ENCODE results near the gene UVRAG. TPM values are rescaled to one million over a fixed set of nuclear protein-coding genes. Genes with fewer than 3 reads are reported as not detected.

Gene UVRAG
- total RNA-seq, 1 donor from 2014 or later: 44.7 TPM

DNA sequence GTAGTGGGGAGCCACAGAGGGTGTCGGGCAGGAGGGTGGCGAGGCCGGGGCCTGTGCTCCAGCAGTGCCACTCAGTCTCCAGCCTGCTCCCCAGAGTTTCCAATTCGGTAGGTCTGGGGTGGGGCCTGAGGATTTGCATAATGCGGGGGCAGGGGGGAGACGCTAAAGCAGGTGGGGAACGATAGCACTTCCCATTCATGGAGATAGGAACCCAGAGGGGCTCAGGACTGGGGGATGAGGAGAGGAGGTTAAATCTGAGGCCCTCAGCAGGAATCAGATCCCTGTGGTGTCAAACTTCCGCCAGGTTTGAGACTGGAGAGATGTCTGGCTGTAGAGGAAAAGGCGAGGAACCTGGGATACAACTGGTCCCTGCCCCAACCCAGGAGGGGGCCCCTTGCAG lies 361.5 kb downstream of the UVRAG start:
- DNase-seq (ENCODE audit: extremely low read depth, low read depth, low spot score): no peak

DNA sequence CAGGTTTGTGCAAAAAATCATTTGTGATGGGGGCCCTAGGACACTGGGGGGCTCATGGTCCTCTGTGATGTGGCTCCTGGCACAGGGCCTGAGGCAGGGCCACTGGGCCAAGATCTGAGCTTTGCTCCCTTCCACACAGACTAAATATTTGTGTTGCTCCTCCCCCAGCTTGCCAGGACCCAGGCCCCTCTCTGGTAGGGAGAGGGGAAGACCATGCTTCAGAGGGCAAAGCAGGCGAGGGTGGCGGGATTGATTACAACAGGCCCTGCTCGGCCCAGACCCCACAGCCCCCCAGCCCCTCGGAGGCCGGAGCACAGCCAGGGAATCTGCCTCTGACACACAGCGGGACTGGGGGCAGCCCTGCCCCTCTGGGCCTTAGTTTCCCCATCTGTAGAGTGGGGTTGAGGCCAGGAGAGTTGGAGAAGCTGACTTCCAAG lies 362.3 kb downstream of the UVRAG start:
- no peak for DNase-seq (ENCODE audit: extremely low read depth, low read depth, low spot score)

DNA sequence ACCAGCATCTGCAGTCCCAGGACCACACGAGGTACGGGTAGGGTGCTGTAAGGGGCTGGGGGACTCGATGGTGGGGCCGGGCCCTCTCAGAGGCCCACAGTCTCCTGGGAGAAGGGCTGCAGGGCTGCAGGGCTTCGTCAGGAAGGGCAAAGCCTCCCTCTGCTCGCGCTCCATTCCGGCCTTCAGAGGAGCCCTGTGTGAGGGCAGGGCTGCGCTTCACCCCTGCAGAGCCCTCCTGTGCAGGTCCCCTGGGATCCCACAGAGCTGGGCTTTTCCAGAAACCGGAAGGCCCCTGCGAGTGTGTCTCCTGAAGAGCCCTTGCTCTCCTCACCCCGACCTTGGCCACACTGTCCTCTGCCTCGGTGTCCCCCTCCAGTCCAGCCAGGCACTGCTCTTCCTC lies 364.1 kb downstream of the UVRAG start:
- no peak for DNase-seq (ENCODE audit: extremely low read depth, low read depth, low spot score)

DNA sequence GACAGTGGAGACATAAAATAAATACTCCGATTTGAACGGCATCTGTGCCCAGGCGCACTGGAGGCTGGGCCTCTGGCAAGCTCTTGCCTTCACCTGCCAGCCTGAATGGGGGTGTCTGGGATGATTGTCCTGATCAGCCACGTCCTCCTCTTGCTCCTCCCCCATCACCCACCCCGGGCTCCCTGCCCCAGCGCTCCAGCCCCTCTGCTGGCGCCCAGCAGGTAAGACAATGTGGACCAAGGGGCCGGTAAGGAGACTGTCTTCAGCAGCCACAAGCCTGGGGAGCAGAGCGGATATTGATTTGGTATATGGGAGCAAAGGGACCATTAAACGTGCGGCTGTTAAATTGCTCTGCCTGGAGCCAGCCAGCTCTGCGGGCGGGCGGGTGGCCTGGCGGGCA lies 366.4 kb downstream of the UVRAG start:
- no peak for DNase-seq (ENCODE audit: extremely low read depth, low read depth, low spot score)

DNA sequence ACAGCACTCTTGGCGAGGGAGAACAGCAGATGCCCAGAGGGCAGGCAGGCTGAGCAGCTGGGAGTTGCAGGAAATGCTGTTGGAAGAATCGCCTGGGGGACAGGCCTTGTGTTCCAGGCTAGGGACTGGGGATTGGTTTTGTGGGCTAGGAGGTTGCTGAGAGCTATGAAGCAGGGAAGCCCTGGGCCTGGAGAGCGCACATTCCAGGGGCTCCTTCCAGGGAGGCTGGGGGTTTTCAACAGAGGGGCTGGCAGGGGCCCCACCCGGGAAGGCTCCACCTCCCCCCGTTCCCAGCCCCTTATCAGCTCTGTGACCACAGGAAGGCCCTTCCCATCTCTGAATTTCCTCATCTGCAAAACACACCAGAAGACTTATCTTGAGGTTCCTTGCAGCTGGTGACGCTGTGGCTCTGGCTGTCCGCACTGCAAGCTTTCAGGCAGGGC lies 369.6 kb downstream of the UVRAG start:
- no peak for DNase-seq (ENCODE audit: extremely low read depth, low read depth, low spot score)

DNA sequence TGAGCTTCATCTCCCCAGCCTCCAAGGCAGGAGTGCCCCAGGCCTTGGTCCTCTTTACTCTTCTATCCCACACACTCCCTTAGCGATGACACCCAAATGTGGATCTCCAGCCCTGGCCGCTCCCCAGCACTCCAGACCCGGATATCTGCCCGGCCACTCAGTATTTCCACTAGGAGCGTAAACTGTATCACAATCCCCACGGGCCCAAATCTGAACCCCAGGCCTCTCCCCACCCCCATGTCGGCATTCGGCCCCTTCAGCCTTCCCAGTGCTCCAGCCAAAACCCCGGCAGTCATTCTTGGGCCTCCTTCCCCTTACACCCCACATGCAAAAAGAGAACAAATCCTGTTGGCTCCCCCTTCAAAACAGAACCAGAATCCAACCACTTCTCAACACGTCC lies 370.5 kb downstream of the UVRAG start:
- DNase-seq (ENCODE audit: extremely low read depth, low read depth, low spot score): no peak

- DNase-seq (ENCODE audit: extremely low read depth, low read depth, low spot score): no peak
These were observed 371.0 kb downstream of the UVRAG start for GRCh38 chr11:76185931-76186401.

GRCh38 chr11:76186776-76187279 lies 371.8 kb downstream of the UVRAG start:
- no peak for DNase-seq (ENCODE audit: extremely low read depth, low read depth, low spot score)

DNA sequence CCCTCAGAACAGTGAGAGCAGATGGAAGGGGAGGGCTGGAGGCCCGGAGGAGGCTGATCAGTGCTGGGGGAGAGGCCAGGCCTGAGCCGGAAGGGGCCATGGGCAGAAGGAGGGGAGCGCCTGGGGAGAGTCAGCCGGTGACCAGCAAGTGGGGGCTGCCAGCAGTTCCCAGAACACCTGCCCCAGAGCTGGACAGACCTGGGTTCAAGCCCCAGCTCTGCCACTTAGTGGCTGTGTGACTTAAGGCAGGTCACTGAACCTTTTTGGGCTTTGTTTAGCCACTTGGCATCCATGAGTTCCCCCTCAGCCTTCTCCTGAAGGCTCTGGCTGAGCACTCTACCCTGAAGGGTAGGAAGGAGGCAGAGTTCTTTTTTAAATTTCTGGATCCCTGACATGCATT lies 373.9 kb downstream of the UVRAG start:
- no peak for DNase-seq (ENCODE audit: extremely low read depth, low read depth, low spot score)

DNA sequence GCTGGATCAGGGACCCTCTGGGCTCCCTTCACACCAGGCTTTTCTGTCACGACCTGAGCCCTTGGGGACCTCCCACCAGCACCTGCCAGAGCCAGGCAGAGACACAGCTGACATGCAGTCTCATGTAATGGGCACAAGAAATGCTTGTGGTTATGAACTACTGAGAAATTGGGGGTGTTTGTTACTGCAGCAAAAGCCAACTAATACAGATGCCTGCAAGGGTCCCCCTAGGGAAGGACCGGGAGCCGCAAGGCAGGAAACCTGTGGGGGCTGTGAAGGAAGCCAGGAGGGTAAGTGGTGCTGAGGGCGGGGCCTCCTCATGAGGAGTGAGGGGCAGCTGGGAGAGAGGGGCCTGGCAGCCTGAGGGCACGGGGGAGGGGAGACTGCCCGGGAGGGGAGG lies 374.7 kb downstream of the UVRAG start:
- no peak for DNase-seq (ENCODE audit: extremely low read depth, low read depth, low spot score)

DNA sequence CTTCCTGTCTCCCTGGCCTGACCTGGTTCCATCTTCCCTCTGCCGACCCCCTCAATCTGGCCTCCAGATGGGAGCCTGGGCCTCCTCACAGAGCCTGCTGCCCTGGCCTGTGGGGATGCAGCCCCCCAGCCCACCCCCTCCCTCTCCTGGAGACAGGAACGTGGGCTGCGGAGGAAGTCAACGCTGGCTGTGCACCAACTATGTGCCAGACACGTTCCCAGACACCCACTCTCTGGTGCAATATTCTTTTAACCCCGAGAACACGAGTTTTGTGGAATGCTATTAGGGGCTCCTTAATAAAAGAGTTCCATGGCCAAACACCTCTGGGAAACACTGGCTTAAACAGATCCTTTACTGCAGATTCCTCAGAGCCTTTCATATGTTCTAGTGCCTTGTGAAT lies 375.4 kb downstream of the UVRAG start:
- no peak for DNase-seq (ENCODE audit: extremely low read depth, low read depth, low spot score)

Other genes starting within 250 kb of the UVRAG start
- gene MAP6, start 146.2 kb upstream of the UVRAG start, total RNA-seq: 1.4 and 1.5 TPM in 2 replicates
- gene MOGAT2, start 97.4 kb upstream of the UVRAG start, total RNA-seq: not detected in 2 replicates
- 0.88 and 3.0 TPM in 2 replicates for gene DGAT2, start 46.4 kb upstream of the UVRAG start, total RNA-seq

All from glomerular endothelial cell (primary cell).